ENCODE data around the gene UGGT1. TPM values are rescaled to one million over a fixed set of nuclear protein-coding genes. Genes with fewer than 3 reads are reported as not detected.

UGGT1 gene
- total and polyA plus RNA-seq, 2 experiments from 2014 or later = 11.5 to 65.0 TPM

DNA sequence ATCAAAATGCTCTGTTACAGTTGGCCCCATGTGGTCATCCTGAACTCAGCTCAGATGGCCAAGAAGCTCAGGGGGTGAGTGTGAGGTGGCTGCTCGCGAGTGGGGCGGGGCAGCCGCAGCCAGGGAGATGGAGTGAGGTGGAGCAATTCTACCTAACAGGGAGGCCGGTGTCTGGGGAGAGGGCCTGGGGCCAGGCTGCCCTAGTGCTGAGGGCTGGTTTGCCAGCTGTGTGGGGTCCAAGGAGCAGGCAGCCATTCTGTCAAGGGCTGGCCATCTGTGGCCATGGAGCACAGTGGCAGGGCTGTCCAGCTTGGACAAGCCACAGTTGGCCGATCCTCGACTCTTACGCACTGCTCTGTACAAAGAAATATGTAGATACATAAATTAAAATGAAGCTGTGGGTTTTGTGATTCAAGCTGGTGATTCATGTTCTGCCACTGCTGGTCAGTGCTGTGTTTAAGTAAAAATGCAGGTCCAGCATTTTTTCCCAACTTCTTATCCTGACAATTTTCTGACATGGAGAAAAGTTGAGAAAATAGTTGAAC lies 145.6 kb downstream of the UGGT1 start (continued):
- TF ChIP-seq, protein P1, sequence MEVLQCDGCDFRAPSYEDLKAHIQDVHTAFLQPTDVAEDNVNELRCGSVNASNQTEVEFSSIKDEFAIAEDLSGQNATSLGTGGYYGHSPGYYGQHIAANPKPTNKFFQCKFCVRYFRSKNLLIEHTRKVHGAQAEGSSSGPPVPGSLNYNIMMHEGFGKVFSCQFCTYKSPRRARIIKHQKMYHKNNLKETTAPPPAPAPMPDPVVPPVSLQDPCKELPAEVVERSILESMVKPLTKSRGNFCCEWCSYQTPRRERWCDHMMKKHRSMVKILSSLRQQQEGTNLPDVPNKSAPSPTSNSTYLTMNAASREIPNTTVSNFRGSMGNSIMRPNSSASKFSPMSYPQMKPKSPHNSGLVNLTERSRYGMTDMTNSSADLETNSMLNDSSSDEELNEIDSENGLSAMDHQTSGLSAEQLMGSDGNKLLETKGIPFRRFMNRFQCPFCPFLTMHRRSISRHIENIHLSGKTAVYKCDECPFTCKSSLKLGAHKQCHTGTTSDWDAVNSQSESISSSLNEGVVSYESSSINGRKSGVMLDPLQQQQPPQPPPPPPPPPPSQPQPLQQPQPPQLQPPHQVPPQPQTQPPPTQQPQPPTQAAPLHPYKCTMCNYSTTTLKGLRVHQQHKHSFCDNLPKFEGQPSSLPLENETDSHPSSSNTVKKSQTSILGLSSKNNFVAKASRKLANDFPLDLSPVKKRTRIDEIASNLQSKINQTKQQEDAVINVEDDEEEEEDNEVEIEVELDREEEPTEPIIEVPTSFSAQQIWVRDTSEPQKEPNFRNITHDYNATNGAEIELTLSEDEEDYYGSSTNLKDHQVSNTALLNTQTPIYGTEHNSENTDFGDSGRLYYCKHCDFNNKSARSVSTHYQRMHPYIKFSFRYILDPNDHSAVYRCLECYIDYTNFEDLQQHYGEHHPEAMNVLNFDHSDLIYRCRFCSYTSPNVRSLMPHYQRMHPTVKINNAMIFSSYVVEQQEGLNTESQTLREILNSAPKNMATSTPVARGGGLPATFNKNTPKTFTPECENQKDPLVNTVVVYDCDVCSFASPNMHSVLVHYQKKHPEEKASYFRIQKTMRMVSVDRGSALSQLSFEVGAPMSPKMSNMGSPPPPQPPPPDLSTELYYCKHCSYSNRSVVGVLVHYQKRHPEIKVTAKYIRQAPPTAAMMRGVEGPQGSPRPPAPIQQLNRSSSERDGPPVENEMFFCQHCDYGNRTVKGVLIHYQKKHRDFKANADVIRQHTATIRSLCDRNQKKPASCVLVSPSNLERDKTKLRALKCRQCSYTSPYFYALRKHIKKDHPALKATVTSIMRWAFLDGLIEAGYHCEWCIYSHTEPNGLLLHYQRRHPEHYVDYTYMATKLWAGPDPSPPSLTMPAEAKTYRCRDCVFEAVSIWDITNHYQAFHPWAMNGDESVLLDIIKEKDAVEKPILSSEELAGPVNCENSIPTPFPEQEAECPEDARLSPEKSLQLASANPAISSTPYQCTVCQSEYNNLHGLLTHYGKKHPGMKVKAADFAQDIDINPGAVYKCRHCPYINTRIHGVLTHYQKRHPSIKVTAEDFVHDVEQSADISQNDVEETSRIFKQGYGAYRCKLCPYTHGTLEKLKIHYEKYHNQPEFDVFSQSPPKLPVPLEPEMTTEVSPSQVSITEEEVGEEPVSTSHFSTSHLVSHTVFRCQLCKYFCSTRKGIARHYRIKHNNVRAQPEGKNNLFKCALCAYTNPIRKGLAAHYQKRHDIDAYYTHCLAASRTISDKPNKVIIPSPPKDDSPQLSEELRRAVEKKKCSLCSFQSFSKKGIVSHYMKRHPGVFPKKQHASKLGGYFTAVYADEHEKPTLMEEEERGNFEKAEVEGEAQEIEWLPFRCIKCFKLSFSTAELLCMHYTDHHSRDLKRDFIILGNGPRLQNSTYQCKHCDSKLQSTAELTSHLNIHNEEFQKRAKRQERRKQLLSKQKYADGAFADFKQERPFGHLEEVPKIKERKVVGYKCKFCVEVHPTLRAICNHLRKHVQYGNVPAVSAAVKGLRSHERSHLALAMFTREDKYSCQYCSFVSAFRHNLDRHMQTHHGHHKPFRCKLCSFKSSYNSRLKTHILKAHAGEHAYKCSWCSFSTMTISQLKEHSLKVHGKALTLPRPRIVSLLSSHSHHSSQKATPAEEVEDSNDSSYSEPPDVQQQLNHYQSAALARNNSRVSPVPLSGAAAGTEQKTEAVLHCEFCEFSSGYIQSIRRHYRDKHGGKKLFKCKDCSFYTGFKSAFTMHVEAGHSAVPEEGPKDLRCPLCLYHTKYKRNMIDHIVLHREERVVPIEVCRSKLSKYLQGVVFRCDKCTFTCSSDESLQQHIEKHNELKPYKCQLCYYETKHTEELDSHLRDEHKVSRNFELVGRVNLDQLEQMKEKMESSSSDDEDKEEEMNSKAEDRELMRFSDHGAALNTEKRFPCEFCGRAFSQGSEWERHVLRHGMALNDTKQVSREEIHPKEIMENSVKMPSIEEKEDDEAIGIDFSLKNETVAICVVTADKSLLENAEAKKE (CRISPR knock-in tag; IDR thresholded peaks at IDR 0.05) = no peak
- TF ChIP-seq CREB1 (CRISPR knock-in tag; IDR thresholded peaks at IDR 0.05; ENCODE audit: low read depth) = no peak
- TF ChIP-seq, protein P2, sequence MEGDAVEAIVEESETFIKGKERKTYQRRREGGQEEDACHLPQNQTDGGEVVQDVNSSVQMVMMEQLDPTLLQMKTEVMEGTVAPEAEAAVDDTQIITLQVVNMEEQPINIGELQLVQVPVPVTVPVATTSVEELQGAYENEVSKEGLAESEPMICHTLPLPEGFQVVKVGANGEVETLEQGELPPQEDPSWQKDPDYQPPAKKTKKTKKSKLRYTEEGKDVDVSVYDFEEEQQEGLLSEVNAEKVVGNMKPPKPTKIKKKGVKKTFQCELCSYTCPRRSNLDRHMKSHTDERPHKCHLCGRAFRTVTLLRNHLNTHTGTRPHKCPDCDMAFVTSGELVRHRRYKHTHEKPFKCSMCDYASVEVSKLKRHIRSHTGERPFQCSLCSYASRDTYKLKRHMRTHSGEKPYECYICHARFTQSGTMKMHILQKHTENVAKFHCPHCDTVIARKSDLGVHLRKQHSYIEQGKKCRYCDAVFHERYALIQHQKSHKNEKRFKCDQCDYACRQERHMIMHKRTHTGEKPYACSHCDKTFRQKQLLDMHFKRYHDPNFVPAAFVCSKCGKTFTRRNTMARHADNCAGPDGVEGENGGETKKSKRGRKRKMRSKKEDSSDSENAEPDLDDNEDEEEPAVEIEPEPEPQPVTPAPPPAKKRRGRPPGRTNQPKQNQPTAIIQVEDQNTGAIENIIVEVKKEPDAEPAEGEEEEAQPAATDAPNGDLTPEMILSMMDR (conservative IDR thresholded peaks at IDR 0.05; ENCODE audit: low read depth in 2 of 2) = no peak

DNA sequence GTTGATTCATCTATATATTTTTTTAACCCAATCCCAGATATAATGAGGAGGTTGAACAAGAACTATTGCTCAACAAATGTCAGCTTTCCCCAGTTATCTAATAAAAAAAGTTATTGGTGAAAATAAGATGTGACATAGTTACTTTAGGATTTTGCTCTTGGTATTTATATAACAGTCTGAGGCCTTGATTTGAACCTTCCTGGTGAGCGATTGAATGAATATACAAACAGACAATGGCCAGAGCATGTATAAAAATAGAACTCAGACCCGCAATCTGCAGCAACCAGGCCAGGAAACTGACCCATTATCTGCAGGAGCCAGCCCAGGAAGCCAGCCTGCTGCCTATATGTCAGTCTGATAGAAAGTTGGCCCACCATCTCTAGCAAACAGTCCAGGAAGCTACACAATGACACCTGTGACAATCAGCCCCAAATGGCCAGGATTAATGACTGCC lies 146.1 kb downstream of the UGGT1 start:
- Histone ChIP-seq H3K4me3 (no peak overlapping the region), H3K9me2 (ENCODE audit: insufficient read depth) (no peaks in the 10 kb centered on the region), H3F3A (replicated peaks; ENCODE audit: low read depth) (no peaks in the 10 kb centered on the region), H3K36me3 (ENCODE audit: insufficient read depth) (no peaks in the 10 kb centered on the region), H3K79me2 (replicated peaks; ENCODE audit: insufficient read depth) (no peaks in the 10 kb centered on the region), H3K4me2 (no peak overlapping the region), H2AFZ (no peak overlapping the region), H3K27ac (ENCODE audit: low read depth) (no peak overlapping the region), H4K20me1 (replicated peaks; ENCODE audit: insufficient read depth) (no peaks in the 10 kb centered on the region), H3K27me3 (ENCODE audit: insufficient read depth) (peaks cover 16% of the 10 kb centered on the region), H3K4me1 (ENCODE audit: insufficient read depth) (no peaks in the 10 kb centered on the region)
- Mint-ChIP-seq H3K9me3 (no peaks in the 10 kb centered on the region), H3K36me3 (ENCODE audit: low read depth) (no peaks in the 10 kb centered on the region), H3K27ac (no peak overlapping the region), H3K4me3 (no peak overlapping the region), H3K27me3 (ENCODE audit: insufficient read depth, low read depth, poor library complexity) (peaks cover 15% of the 10 kb centered on the region), H3K4me1 (peaks cover 2% of the 10 kb centered on the region; the same call in 2 of the 3 replicates)
- ATAC-seq = no peak
- TF ChIP-seq EZH2phosphoT487 (IDR thresholded peaks at IDR 0.05; ENCODE audit: unreplicated experiment) (no peak), EZH2 (IDR thresholded peaks at IDR 0.05; ENCODE audit: low read depth, unreplicated experiment) (no peak), POLR2AphosphoS5 (IDR thresholded peaks at IDR 0.05; ENCODE audit: low read depth) (no peak), ZNF331 (CRISPR knock-in tag; IDR thresholded peaks at IDR 0.05; ENCODE audit: low read depth) (no peak), ZNF114 (CRISPR knock-in tag; IDR thresholded peaks at IDR 0.05) (no peak), JUNB (IDR thresholded peaks at IDR 0.05; ENCODE audit: unreplicated experiment) (no peak), STAT1 (IDR thresholded peaks at IDR 0.05; ENCODE audit: unreplicated experiment) (no peak), CREB1 (CRISPR knock-in tag; IDR thresholded peaks at IDR 0.05; ENCODE audit: low read depth) (no peak)
- TF ChIP-seq, protein P3, sequence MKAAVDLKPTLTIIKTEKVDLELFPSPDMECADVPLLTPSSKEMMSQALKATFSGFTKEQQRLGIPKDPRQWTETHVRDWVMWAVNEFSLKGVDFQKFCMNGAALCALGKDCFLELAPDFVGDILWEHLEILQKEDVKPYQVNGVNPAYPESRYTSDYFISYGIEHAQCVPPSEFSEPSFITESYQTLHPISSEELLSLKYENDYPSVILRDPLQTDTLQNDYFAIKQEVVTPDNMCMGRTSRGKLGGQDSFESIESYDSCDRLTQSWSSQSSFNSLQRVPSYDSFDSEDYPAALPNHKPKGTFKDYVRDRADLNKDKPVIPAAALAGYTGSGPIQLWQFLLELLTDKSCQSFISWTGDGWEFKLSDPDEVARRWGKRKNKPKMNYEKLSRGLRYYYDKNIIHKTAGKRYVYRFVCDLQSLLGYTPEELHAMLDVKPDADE (IDR thresholded peaks at IDR 0.05) = no peak
- TF ChIP-seq, protein P4, sequence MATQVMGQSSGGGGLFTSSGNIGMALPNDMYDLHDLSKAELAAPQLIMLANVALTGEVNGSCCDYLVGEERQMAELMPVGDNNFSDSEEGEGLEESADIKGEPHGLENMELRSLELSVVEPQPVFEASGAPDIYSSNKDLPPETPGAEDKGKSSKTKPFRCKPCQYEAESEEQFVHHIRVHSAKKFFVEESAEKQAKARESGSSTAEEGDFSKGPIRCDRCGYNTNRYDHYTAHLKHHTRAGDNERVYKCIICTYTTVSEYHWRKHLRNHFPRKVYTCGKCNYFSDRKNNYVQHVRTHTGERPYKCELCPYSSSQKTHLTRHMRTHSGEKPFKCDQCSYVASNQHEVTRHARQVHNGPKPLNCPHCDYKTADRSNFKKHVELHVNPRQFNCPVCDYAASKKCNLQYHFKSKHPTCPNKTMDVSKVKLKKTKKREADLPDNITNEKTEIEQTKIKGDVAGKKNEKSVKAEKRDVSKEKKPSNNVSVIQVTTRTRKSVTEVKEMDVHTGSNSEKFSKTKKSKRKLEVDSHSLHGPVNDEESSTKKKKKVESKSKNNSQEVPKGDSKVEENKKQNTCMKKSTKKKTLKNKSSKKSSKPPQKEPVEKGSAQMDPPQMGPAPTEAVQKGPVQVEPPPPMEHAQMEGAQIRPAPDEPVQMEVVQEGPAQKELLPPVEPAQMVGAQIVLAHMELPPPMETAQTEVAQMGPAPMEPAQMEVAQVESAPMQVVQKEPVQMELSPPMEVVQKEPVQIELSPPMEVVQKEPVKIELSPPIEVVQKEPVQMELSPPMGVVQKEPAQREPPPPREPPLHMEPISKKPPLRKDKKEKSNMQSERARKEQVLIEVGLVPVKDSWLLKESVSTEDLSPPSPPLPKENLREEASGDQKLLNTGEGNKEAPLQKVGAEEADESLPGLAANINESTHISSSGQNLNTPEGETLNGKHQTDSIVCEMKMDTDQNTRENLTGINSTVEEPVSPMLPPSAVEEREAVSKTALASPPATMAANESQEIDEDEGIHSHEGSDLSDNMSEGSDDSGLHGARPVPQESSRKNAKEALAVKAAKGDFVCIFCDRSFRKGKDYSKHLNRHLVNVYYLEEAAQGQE (IDR thresholded peaks at IDR 0.05; ENCODE audit: unreplicated experiment) = no peak
- DNase-seq (ENCODE audit: low spot score) = no peak
